Fibroblast of villous mesenchyme (primary cell): ENCODE data around the gene MBNL2. TPM values are rescaled to one million over a fixed set of nuclear protein-coding genes. Genes with fewer than 3 reads are reported as not detected.

Experiments
- DNase-seq: peaks from one replicate; pipeline ENCODE4 v3.0.0-alpha.2; 2010; ENCODE audit warnings: low read depth
- H3K4me3 ChIP-seq: 2 replicates; pipeline ENCODE4 v1.5.1; 2011; ENCODE audit warnings: low read depth, mild to moderate bottlenecking, low read length
- CTCF ChIP-seq: IDR thresholded peaks from 2 replicates; pipeline ENCODE4 v1.5.1; 2012; ENCODE audit warnings: low read depth, mild to moderate bottlenecking, low read length; ENCODE audit not compliant: insufficient read depth
- total RNA-seq: library from RNA; depleted of rRNA; stranded (reverse); fragments of >200 nt; gene quantifications from 2 replicates; pipeline ENCODE4 v1.2.3, GENCODE V29; 2012

MBNL2 gene
- total RNA-seq, 1 donor = 120 TPM

- no peak for TF ChIP-seq CTCF
- no peak overlapping the region for H3K4me3 ChIP-seq
- DNase-seq = peak; percentile 45
Observed at GRCh38 chr13:97339988-97340749, 118.0 kb downstream of the MBNL2 start.

- H3K4me3 ChIP-seq = no peak overlapping the region
- TF ChIP-seq CTCF = no peak
- DNase-seq = no peak
Observed at GRCh38 chr13:97341135-97341534, 119.0 kb downstream of the MBNL2 start.

- DNase-seq = no peak
- no peak for TF ChIP-seq CTCF
- H3K4me3 ChIP-seq = no peak overlapping the region
Observed at GRCh38 chr13:97342136-97342535, 120.0 kb downstream of the MBNL2 start.

- TF ChIP-seq CTCF = no peak
- no peak for DNase-seq
- no peak overlapping the region for H3K4me3 ChIP-seq
Observed at GRCh38 chr13:97342936-97343335, 120.8 kb downstream of the MBNL2 start.

- peak; percentile 77 for TF ChIP-seq CTCF
- DNase-seq = peak; percentile 62
- no peak overlapping the region for H3K4me3 ChIP-seq
Observed at GRCh38 chr13:97344265-97345175, 122.4 kb downstream of the MBNL2 start.

- no peak overlapping the region for H3K4me3 ChIP-seq
- no peak for TF ChIP-seq CTCF
- no peak for DNase-seq
Observed at GRCh38 chr13:97346097-97346496, 124.0 kb downstream of the MBNL2 start.
